Endothelial cell of umbilical vein (primary cell): Measurements from ENCODE around the gene C19orf25. TPM values are rescaled to one million over a fixed set of nuclear protein-coding genes. Genes with fewer than 3 reads are reported as not detected.

Experiments
- BruUV-seq: library from RNA; stranded (reverse); fragments of 400-500 nt; replicated peaks from 2 replicates; lab custom pipeline; 2021; lab: Mats Ljungman, UMichigan
- CTCF ChIA-PET: fragments of 300-600, 350-600 bp; sonication (Branson Sonifier 250); formaldehyde crosslinking; loops from one replicate; lab custom pipeline; 2021; ENCODE audit warnings: antibody characterized with exemption, inconsistent platforms; lab: Charles Lee
- POLR2A ChIA-PET: fragments of 300-600, 350-600 bp; sonication (Branson Sonifier 250); formaldehyde crosslinking; loops from one replicate; lab custom pipeline; 2021; ENCODE audit warnings: antibody characterized with exemption, inconsistent platforms; lab: Charles Lee
- DNase-seq: peaks from one replicate; pipeline ENCODE4 v3.0.0-alpha.2; 2011; ENCODE audit warnings: low read depth, low spot score
- FAIRE-seq: peaks from 2 replicates; lab custom pipeline; 2011; peaks lifted over from hg19 to GRCh38; lab: Jason Lieb, UNC
- H2AFZ ChIP-seq: 2 replicates; pipeline ENCODE4 v1.6.0; 2012; ENCODE audit warnings: low read depth, low read length, control low read depth, inconsistent platforms
- H3K27ac ChIP-seq: 2 replicates; pipeline ENCODE4 v1.5.1; 2011; ENCODE audit warnings: low read depth, mild to moderate bottlenecking, control low read depth, low read length, moderate library complexity; ENCODE audit not compliant: insufficient read depth
- H3K27me3 ChIP-seq, 2 experiments: 2 replicates each; pipeline versions ENCODE4 v1.6.0 to v1.6.1; 2011; ENCODE audit warnings: low read length in 2 of 2, mixed read lengths in 1 of 2; ENCODE audit not compliant: control insufficient read depth in 2 of 2, insufficient read depth in 2 of 2
- H3K36me3 ChIP-seq, 2 experiments: 2 replicates in 1 of 2; 3 replicates in 1 of 2; pipeline ENCODE4 v1.5.1; 2011; ENCODE audit warnings: low read length in 2 of 2, mild to moderate bottlenecking in 1 of 2, moderate library complexity in 1 of 2; ENCODE audit not compliant: control insufficient read depth in 2 of 2, insufficient read depth in 2 of 2; ENCODE audit errors: extremely low read depth in 1 of 2
- H3K4me1 ChIP-seq: 3 replicates; pipeline ENCODE4 v1.5.1; 2011; ENCODE audit warnings: mild to moderate bottlenecking, low read length; ENCODE audit not compliant: control insufficient read depth, insufficient read depth; ENCODE audit errors: extremely low read depth
- H3K4me2 ChIP-seq: 2 replicates; pipeline ENCODE4 v1.6.1; 2011; ENCODE audit warnings: low read length, control low read depth, mixed read lengths; ENCODE audit not compliant: insufficient read depth
- H3K4me3 ChIP-seq, 3 experiments: fragments of 200-600 bp in 1 of 3; sonication (generic), shearing (Covaris generic) in 1 of 3; replicated peaks in 1 of 3; 2 replicates each; pipeline ENCODE4 v1.5.1; 2011 to 2016; ENCODE audit warnings: control low read depth in 3 of 3, low read length in 3 of 3, mild to moderate bottlenecking in 2 of 3, inconsistent platforms in 1 of 3, low read depth in 1 of 3, moderate library complexity in 1 of 3; ENCODE audit not compliant: insufficient read depth in 1 of 3
- H3K79me2 ChIP-seq: 2 replicates; pipeline ENCODE4 v1.6.0; 2012; ENCODE audit warnings: low read length, inconsistent platforms; ENCODE audit not compliant: control insufficient read depth, insufficient read depth
- H3K9ac ChIP-seq: replicated peaks from 2 replicates; pipeline ENCODE3; 2011; ENCODE audit warnings: low read length, control low read depth; ENCODE audit not compliant: insufficient read depth; ENCODE audit errors: extremely low read depth
- H3K9me1 ChIP-seq: replicated peaks from 3 replicates; pipeline ENCODE4 v1.6.0; 2011; ENCODE audit warnings: mild to moderate bottlenecking, low read length; ENCODE audit not compliant: control insufficient read depth, insufficient read depth; ENCODE audit errors: extremely low read depth
- H3K9me3 ChIP-seq: replicated peaks from 2 replicates; pipeline ENCODE4 v1.5.1; 2012; ENCODE audit warnings: low read length, inconsistent platforms; ENCODE audit not compliant: control insufficient read depth, insufficient read depth
- H4K20me1 ChIP-seq: replicated peaks from 2 replicates; pipeline ENCODE3; 2011; ENCODE audit warnings: mild to moderate bottlenecking, low read length; ENCODE audit not compliant: control insufficient read depth, insufficient read depth; ENCODE audit errors: extremely low read depth
- CTCF ChIP-seq, 2 donors: IDR thresholded peaks; 1 replicate in 1 of 2; 2 replicates in 1 of 2; pipeline ENCODE4 v1.5.1; 2011; ENCODE audit warnings: low read length in 2 of 2, mild to moderate bottlenecking in 2 of 2, moderate library complexity in 2 of 2, control low read depth in 1 of 2, inconsistent platforms in 1 of 2, low read depth in 1 of 2; ENCODE audit not compliant: insufficient read depth in 1 of 2; ENCODE audit errors: extremely low read depth in 1 of 2
- EZH2 ChIP-seq: IDR thresholded peaks from 2 replicates; pipeline ENCODE4 v1.6.1; 2012; ENCODE audit warnings: borderline replicate concordance, low read depth, mild to moderate bottlenecking, moderate library complexity, low read length, inconsistent platforms; ENCODE audit not compliant: severe bottlenecking
- FOS ChIP-seq: IDR thresholded peaks from 2 replicates; pipeline ENCODE4 v1.6.1; 2011; ENCODE audit warnings: mild to moderate bottlenecking, low read length, moderate library complexity, borderline replicate concordance; ENCODE audit not compliant: insufficient read depth
- GATA2 ChIP-seq: IDR thresholded peaks from 2 replicates; pipeline ENCODE4 v1.7.0; 2011; ENCODE audit warnings: low read depth, mild to moderate bottlenecking, moderate library complexity, mixed read lengths, low read length; ENCODE audit not compliant: insufficient read length, insufficient read depth
- JUN ChIP-seq: IDR thresholded peaks from 2 replicates; pipeline ENCODE4 v1.6.1; 2011; ENCODE audit warnings: borderline replicate concordance, low read depth; ENCODE audit not compliant: insufficient read length, insufficient read depth
- MAX ChIP-seq: IDR thresholded peaks from 2 replicates; pipeline ENCODE4 v1.6.1; 2011; ENCODE audit not compliant: insufficient read depth, insufficient read length
- MYC ChIP-seq: IDR thresholded peaks from one replicate; pipeline ENCODE4 v1.6.1; 2011; ENCODE audit warnings: mild to moderate bottlenecking, low read depth, low read length
- POLR2A ChIP-seq: IDR thresholded peaks from 2 replicates; pipeline ENCODE4 v1.6.1; 2012; ENCODE audit warnings: low read depth, mild to moderate bottlenecking, control low read depth, low read length
- POLR2AphosphoS5 ChIP-seq: IDR thresholded peaks from 2 replicates; pipeline ENCODE4 v1.6.1; 2012; ENCODE audit warnings: low read depth, mild to moderate bottlenecking, control low read depth, low read length, moderate library complexity; ENCODE audit not compliant: insufficient read depth
- dilution Hi-C: fragments of 300-500 bp; cut with MboI; formaldehyde crosslinking; loops from one replicate; pipeline ENCODE4 v1.15.0; 2019; ENCODE audit warnings: low sequenced_read_pairs; ENCODE audit not compliant: extremely low pct_ligation_motif_present
- intact Hi-C: fragments of 100-400 bp; cut with micrococcal nuclease; formaldehyde crosslinking; loops from one replicate; pipeline ENCODE4 v1.10.0; 2022
- polyA plus RNA-seq, 4 experiments: library from polyadenylated mRNA; depleted of rRNA in 3 of 4; stranded (reverse) in 3 of 4; unstranded in 1 of 4; fragments of >200 nt; gene quantifications; 2 replicates each; pipeline versions ENCODE4 v1.2.1 to v1.2.3, GENCODE V29; 2011 to 2012; ENCODE audit warnings: missing spikeins in 1 of 4
- total RNA-seq: library from RNA; stranded (reverse); gene quantifications from 2 replicates; pipeline ENCODE4 v1.2.3, GENCODE V29; 2021

The C19orf25 gene
- total and polyA plus RNA-seq, 2 donors (not counting 3 experiments of a cell fraction or from before 2014, with no cell fraction given) = 28.0 to 34.6 TPM

- ChIA-PET CTCF (no interaction called here), POLR2A (no interaction called here)
- FAIRE-seq = no peak
- no peaks in the 10 kb centered on the region for H3K79me2 ChIP-seq
- H3K9me1 ChIP-seq = no peaks in the 10 kb centered on the region
- H3K4me2 ChIP-seq = no peak overlapping the region
- DNase-seq = no peak
- H3K36me3 ChIP-seq = no peaks in the 10 kb centered on the region
- H3K4me1 ChIP-seq = no peaks in the 10 kb centered on the region
- BruUV-seq = no TSS peak
- intact Hi-C loops = loop anchor here (5.0 kb wide), 1 partner anchor 228 kb away; no protein-coding TSS in a partner anchor
- dilution Hi-C loops = no loop called here
- no peak overlapping the region for H3K9ac ChIP-seq
- H4K20me1 ChIP-seq = no peaks in the 10 kb centered on the region
- TF ChIP-seq GATA2 = no peak
- no peak for TF ChIP-seq MAX
- TF ChIP-seq POLR2A = no peak
- peak; percentile 53 for TF ChIP-seq EZH2
- H2AFZ ChIP-seq = no peak overlapping the region
- H3K27ac ChIP-seq = no peak overlapping the region
- no peaks in the 10 kb centered on the region for H3K9me3 ChIP-seq
- H3K27me3 ChIP-seq = peaks cover 5 to 8% of the 10 kb centered on the region in 2 experiments
- no peak overlapping the region for H3K4me3 ChIP-seq
Observed at GRCh38 chr19:1510442-1510806, 31.4 kb upstream of the C19orf25 start.

GRCh38 chr19:1509602-1510441 lies 30.8 kb upstream of the C19orf25 start:
- POLR2A ChIA-PET = no interaction called here
- BruUV-seq = no TSS peak

More at GRCh38 chr19:1509602-1510441, 30.8 kb upstream of the C19orf25 start:
- CTCF ChIA-PET = interaction anchor here (0.8 to 1.1 kb wide), 4 partner anchors 12 to 316 kb away, joined by 3 to 10 read pairs (median 3); no protein-coding TSS in a partner anchor
- H3K36me3 ChIP-seq = no peaks in the 10 kb centered on the region
- H3K9me1 ChIP-seq = no peaks in the 10 kb centered on the region
- H3K27me3 ChIP-seq = peaks cover 5 to 8% of the 10 kb centered on the region in 2 experiments
- H3K4me3 ChIP-seq = no peak overlapping the region
- H2AFZ ChIP-seq = no peak overlapping the region
- FAIRE-seq (no peak), DNase-seq (no peak)
- TF ChIP-seq FOS (no peak), EZH2 (no peak), CTCF (IDR thresholded peaks at IDR 0.05; ENCODE audit: extremely low read depth in 1 of 2, insufficient read depth in 1 of 2, low read depth in 1 of 2, low read length in 2 of 2) (no peak), POLR2A (no peak), JUN (no peak), MYC (no peak), POLR2AphosphoS5 (no peak)
- H4K20me1 ChIP-seq = no peaks in the 10 kb centered on the region
- intact Hi-C loops = loop anchor here (5.0 kb wide), 1 partner anchor 228 kb away; no protein-coding TSS in a partner anchor
- no peaks in the 10 kb centered on the region for H3K9me3 ChIP-seq
- no peak overlapping the region for H3K4me2 ChIP-seq
- H3K79me2 ChIP-seq = no peaks in the 10 kb centered on the region
- dilution Hi-C loops = no loop called here
- no peak overlapping the region for H3K27ac ChIP-seq
- no peaks in the 10 kb centered on the region for H3K4me1 ChIP-seq
- H3K9ac ChIP-seq = no peak overlapping the region
